ENCODE results near the gene TMEM178B. TPM values are rescaled to one million over a fixed set of nuclear protein-coding genes. Genes with fewer than 3 reads are reported as not detected.

The TMEM178B gene
- total RNA-seq, 4 donors from 2014 or later, result 0.42 to 2.5 (median 0.92) TPM

GRCh38 chr7:141157138-141157765 lies 83.4 kb downstream of the TMEM178B start:
- no peak overlapping the region for H3K27ac ChIP-seq (replicated peaks in 1 of 4)
- TF ChIP-seq EP300 (IDR thresholded peaks at IDR 0.05), result no peak
- TF ChIP-seq POLR2AphosphoS5 (IDR thresholded peaks at IDR 0.05), result no peak
- no peak for TF ChIP-seq CTCF (IDR thresholded peaks at IDR 0.05)
- TF ChIP-seq POLR2A (IDR thresholded peaks at IDR 0.05; ENCODE audit: low read depth), result no peak
- H3K27me3 ChIP-seq, result no peaks in the 10 kb centered on the region
- H3K4me3 ChIP-seq, result no peak overlapping the region
- H3K36me3 ChIP-seq, result no peaks in the 10 kb centered on the region
- peaks cover 0 to 6% (median 3%) of the 10 kb centered on the region in 4 donors for H3K4me1 ChIP-seq
- 85% methylated on average over 16 of the region's 16 CpGs for WGBS
- DNase-seq (ENCODE audit: extremely low spot score), result peak; percentile 57
- H3K9me3 ChIP-seq, result no peaks in the 10 kb centered on the region
- intact Hi-C loops (cut with DNase I), result no loop called here

GRCh38 chr7:141158561-141158960 lies 84.7 kb downstream of the TMEM178B start:
- peak; percentile 90 for DNase-seq (ENCODE audit: extremely low spot score)
- WGBS, result 58% methylated on average over 3 of the region's 4 CpGs
- Histone ChIP-seq H3K36me3 (no peaks in the 10 kb centered on the region), H3K4me1 (peaks cover 0 to 6% (median 3%) of the 10 kb centered on the region in 4 donors), H3K4me3 (no peak overlapping the region), H3K9me3 (no peaks in the 10 kb centered on the region), H3K27ac (replicated peaks in 1 of 4) (no peak overlapping the region), H3K27me3 (no peaks in the 10 kb centered on the region)
- TF ChIP-seq POLR2AphosphoS5 (IDR thresholded peaks at IDR 0.05) (no peak), CTCF (IDR thresholded peaks at IDR 0.05) (no peak), POLR2A (IDR thresholded peaks at IDR 0.05; ENCODE audit: low read depth) (no peak), EP300 (IDR thresholded peaks at IDR 0.05) (no peak)
- intact Hi-C loops (cut with DNase I), result no loop called here

GRCh38 chr7:141160246-141160860 lies 86.5 kb downstream of the TMEM178B start:
- H3K36me3 ChIP-seq, result no peaks in the 10 kb centered on the region
- no peaks in the 10 kb centered on the region for H3K27me3 ChIP-seq
- H3K4me1 ChIP-seq, result peaks cover 0 to 6% (median 3%) of the 10 kb centered on the region in 4 donors
- DNase-seq (ENCODE audit: extremely low spot score), result peak; percentile 82
- intact Hi-C loops (cut with DNase I), result no loop called here
- no peaks in the 10 kb centered on the region for H3K9me3 ChIP-seq
- WGBS, result 81% methylated on average over 7 of the region's 7 CpGs
- TF ChIP-seq POLR2AphosphoS5 (IDR thresholded peaks at IDR 0.05), result no peak
- TF ChIP-seq CTCF (IDR thresholded peaks at IDR 0.05), result no peak
- no peak for TF ChIP-seq EP300 (IDR thresholded peaks at IDR 0.05)
- no peak for TF ChIP-seq POLR2A (IDR thresholded peaks at IDR 0.05; ENCODE audit: low read depth)
- H3K4me3 ChIP-seq, result no peak overlapping the region
- no peak overlapping the region for H3K27ac ChIP-seq (replicated peaks in 1 of 4)

GRCh38 chr7:141161550-141162535 lies 88.0 kb downstream of the TMEM178B start:
- Histone ChIP-seq H3K27ac (replicated peaks in 1 of 4) (no peak overlapping the region), H3K4me1 (peaks cover 0 to 6% (median 3%) of the 10 kb centered on the region in 4 donors), H3K9me3 (no peaks in the 10 kb centered on the region), H3K4me3 (no peak overlapping the region), H3K36me3 (no peaks in the 10 kb centered on the region), H3K27me3 (no peaks in the 10 kb centered on the region)
- intact Hi-C loops (cut with DNase I), result no loop called here
- DNase-seq (ENCODE audit: extremely low spot score), result peak; percentile 66
- TF ChIP-seq EP300 (IDR thresholded peaks at IDR 0.05) (no peak), POLR2A (IDR thresholded peaks at IDR 0.05; ENCODE audit: low read depth) (no peak), POLR2AphosphoS5 (IDR thresholded peaks at IDR 0.05) (no peak), CTCF (IDR thresholded peaks at IDR 0.05) (no peak)
- WGBS, result 83% methylated on average over 14 of the region's 14 CpGs

Measured in esophagus muscularis mucosa (tissue), 4 donors.